ENCODE results near the gene FAM50A.

FAM50A gene

DNA sequence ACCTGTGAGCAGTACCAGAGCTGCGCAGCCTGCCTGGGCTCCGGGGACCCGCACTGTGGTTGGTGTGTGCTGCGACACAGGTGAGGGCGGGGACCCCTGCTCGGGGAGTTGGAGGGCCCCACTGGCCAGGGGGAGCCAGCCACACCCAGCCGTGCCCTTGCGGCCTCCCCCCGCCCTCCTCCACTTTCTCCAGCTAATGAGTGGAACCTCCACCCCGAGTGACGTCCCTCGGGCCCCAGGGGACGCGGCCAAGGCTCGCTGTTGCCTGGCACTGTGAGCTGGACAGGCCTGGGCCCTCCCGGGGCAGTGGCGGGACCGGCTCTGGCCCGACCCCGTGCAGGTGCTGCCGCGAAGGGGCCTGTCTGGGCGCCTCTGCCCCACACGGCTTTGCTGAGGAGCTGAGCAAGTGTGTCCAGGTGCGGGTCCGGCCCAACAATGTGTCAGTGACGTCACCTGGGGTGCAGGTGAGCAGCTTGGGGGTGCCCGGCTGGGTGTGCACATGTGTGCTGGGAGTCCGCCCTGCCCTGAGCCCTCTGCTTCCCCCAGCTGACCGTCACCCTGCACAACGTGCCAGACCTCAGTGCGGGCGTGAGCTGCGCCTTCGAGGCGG lies 19.8 kb downstream of the FAM50A start:
- no peak for TF ChIP-seq POLR2AphosphoS5 (IDR thresholded peaks at IDR 0.05; ENCODE audit: low read depth, low read length)
- TF ChIP-seq SIN3A (IDR thresholded peaks at IDR 0.05; ENCODE audit: borderline replicate concordance, insufficient read depth, low read length): no peak
- no peak for TF ChIP-seq TAF1 (IDR thresholded peaks at IDR 0.05; ENCODE audit: borderline replicate concordance, insufficient read depth, low read length)
- no peak for TF ChIP-seq FOXP2 (optimal IDR thresholded peaks at IDR 0.05; ENCODE audit: borderline replicate concordance, extremely low read depth, extremely low read length, insufficient read depth)
- TF ChIP-seq, protein P1, sequence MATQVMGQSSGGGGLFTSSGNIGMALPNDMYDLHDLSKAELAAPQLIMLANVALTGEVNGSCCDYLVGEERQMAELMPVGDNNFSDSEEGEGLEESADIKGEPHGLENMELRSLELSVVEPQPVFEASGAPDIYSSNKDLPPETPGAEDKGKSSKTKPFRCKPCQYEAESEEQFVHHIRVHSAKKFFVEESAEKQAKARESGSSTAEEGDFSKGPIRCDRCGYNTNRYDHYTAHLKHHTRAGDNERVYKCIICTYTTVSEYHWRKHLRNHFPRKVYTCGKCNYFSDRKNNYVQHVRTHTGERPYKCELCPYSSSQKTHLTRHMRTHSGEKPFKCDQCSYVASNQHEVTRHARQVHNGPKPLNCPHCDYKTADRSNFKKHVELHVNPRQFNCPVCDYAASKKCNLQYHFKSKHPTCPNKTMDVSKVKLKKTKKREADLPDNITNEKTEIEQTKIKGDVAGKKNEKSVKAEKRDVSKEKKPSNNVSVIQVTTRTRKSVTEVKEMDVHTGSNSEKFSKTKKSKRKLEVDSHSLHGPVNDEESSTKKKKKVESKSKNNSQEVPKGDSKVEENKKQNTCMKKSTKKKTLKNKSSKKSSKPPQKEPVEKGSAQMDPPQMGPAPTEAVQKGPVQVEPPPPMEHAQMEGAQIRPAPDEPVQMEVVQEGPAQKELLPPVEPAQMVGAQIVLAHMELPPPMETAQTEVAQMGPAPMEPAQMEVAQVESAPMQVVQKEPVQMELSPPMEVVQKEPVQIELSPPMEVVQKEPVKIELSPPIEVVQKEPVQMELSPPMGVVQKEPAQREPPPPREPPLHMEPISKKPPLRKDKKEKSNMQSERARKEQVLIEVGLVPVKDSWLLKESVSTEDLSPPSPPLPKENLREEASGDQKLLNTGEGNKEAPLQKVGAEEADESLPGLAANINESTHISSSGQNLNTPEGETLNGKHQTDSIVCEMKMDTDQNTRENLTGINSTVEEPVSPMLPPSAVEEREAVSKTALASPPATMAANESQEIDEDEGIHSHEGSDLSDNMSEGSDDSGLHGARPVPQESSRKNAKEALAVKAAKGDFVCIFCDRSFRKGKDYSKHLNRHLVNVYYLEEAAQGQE (IDR thresholded peaks at IDR 0.05; ENCODE audit: insufficient read depth in 1 of 2, low read depth in 2 of 2, low read length in 2 of 2): no peak

DNA sequence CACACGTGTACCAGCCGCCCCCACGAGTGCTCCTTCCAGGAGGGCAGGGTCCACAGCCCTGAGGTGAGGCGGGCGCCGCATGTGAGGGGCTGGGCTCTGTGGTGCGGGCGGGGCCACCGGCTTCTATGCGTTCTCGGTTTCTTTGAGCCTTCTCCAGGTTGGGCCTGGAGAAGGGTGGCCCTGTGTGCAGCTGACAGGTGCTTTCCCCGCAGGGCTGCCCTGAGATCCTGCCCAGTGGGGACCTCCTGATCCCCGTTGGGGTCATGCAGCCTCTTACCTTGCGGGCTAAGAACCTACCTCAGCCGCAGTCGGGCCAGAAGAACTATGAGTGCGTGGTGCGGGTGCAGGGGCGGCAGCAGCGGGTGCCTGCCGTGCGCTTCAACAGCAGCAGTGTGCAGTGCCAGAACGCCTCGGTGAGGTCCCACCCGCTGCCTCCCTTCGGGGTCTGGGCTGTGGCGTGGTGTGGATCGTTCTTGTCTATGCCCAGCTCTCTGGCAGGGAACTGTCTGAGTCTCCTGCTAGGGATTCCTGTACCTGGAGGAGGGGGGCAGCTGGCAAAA lies 20.9 kb downstream of the FAM50A start:
- TF ChIP-seq FOXP2 (optimal IDR thresholded peaks at IDR 0.05; ENCODE audit: borderline replicate concordance, extremely low read depth, extremely low read length, insufficient read depth): no peak
- no peak for TF ChIP-seq POLR2AphosphoS5 (IDR thresholded peaks at IDR 0.05; ENCODE audit: low read depth, low read length)
- TF ChIP-seq SIN3A (IDR thresholded peaks at IDR 0.05; ENCODE audit: borderline replicate concordance, insufficient read depth, low read length): no peak
- TF ChIP-seq TAF1 (IDR thresholded peaks at IDR 0.05; ENCODE audit: borderline replicate concordance, insufficient read depth, low read length): no peak
- TF ChIP-seq, protein P1 (IDR thresholded peaks at IDR 0.05; ENCODE audit: insufficient read depth in 1 of 2, low read depth in 2 of 2, low read length in 2 of 2): no peak

DNA sequence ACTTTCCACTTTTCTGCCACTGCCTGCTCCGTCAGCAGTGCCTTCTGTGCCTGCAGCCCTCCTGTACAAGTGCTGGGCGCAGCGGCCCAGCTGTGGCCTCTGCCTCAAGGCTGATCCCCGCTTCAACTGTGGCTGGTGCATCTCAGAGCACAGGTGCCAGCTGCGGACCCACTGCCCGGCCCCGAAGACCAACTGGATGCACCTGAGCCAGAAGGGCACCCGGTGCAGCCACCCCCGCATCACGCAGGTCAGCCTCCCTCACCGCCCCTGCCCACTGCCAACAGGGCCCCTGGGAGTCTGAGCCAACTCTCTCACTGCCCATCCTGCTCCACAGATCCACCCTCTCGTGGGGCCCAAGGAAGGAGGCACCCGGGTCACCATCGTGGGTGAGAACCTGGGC lies 21.7 kb downstream of the FAM50A start:
- TF ChIP-seq TAF1 (IDR thresholded peaks at IDR 0.05; ENCODE audit: borderline replicate concordance, insufficient read depth, low read length): no peak

DNA sequence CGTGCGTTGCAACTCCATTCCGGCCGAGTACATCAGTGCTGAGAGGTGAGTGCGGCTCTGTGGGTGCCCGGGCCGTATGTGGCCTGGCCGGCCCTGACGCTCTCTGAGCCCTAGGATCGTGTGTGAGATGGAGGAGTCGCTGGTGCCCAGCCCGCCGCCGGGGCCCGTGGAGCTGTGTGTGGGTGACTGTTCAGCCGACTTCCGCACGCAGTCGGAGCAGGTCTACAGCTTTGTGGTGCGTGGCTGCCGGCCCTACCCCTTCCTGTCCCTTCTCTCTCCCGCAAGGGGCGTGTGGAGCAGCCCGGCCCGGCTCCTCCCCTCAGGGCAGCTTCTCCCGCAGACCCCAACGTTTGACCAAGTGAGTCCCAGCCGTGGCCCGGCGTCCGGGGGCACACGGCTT lies 22.1 kb downstream of the FAM50A start:
- TF ChIP-seq FOXP2 (optimal IDR thresholded peaks at IDR 0.05; ENCODE audit: borderline replicate concordance, extremely low read depth, extremely low read length, insufficient read depth) (no peak), SIN3A (IDR thresholded peaks at IDR 0.05; ENCODE audit: borderline replicate concordance, insufficient read depth, low read length) (no peak), TAF1 (IDR thresholded peaks at IDR 0.05; ENCODE audit: borderline replicate concordance, insufficient read depth, low read length) (no peak), POLR2AphosphoS5 (IDR thresholded peaks at IDR 0.05; ENCODE audit: low read depth, low read length) (no peak)
- TF ChIP-seq, protein P1 (IDR thresholded peaks at IDR 0.05; ENCODE audit: insufficient read depth in 1 of 2, low read depth in 2 of 2, low read length in 2 of 2): no peak

DNA sequence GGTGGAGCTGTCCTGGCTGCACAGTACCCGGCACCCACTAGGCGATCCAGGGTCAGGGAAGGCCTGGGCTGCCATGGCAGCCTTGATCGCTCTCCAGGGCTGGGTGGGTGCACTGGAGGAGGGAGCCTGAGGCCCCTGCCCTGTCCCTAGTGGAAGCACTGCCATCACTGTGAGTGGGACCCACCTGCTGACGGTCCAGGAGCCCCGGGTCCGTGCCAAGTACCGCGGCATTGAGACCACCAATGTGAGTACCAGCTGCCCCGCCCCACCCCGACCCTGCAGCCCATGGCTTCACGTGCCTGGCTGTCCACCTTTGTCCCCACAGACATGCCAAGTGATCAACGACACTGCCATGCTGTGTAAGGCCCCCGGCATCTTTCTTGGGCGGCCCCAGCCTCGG lies 23.0 kb downstream of the FAM50A start:
- TF ChIP-seq TAF1 (IDR thresholded peaks at IDR 0.05; ENCODE audit: borderline replicate concordance, insufficient read depth, low read length): no peak
- TF ChIP-seq, protein P1 (IDR thresholded peaks at IDR 0.05; ENCODE audit: insufficient read depth in 1 of 2, low read depth in 2 of 2, low read length in 2 of 2): no peak
